GM23338 (cell line): ENCODE data around the gene VILL. TPM values are rescaled to one million over a fixed set of nuclear protein-coding genes. Genes with fewer than 3 reads are reported as not detected.
"Not testable (repeated sequence)": the region's sequence is repeated elsewhere in the genome, so short reads cannot be mapped to it uniquely, and the experiment has no call there.

ENCODE experiments used
- ATAC-seq: fragments of 200-7000 bp; cut with Tn5 transposase; 3 replicates; pipeline ENCODE4 v1.9.1; 2020
- DNase-seq: peaks from one replicate; pipeline ENCODE4 v3.0.0-alpha.2; 2015; ENCODE audit warnings: low spot score
- H2AFZ ChIP-seq: fragments of 200-600 bp; sonication (generic); 2 replicates; pipeline ENCODE4 v1.8.0; 2016; ENCODE audit warnings: antibody characterized with exemption, mild to moderate bottlenecking, moderate library complexity
- H3F3A ChIP-seq: fragments of 200-600 bp; sonication (generic); replicated peaks from 2 replicates; pipeline ENCODE4 v1.8.0; 2017; ENCODE audit warnings: antibody characterized with exemption, mixed run types, low read depth
- H3K27ac ChIP-seq: fragments of 200-600 bp; sonication (generic); 2 replicates; pipeline ENCODE4 v1.6.1; 2016; ENCODE audit warnings: low read depth
- H3K27me3 ChIP-seq: fragments of 200-600 bp; sonication (generic); 2 replicates; pipeline ENCODE4 v1.8.0; 2016; ENCODE audit warnings: mild to moderate bottlenecking, mixed run types, moderate library complexity; ENCODE audit not compliant: insufficient read depth
- H3K36me3 ChIP-seq: fragments of 200-600 bp; sonication (generic); 2 replicates; pipeline ENCODE4 v1.8.0; 2016; ENCODE audit warnings: mild to moderate bottlenecking; ENCODE audit not compliant: insufficient read depth
- H3K4me1 ChIP-seq: fragments of 200-600 bp; sonication (generic); 2 replicates; pipeline ENCODE4 v1.8.0; 2016; ENCODE audit warnings: mild to moderate bottlenecking, moderate library complexity; ENCODE audit not compliant: insufficient read depth
- H3K4me2 ChIP-seq: fragments of 200-600 bp; sonication (generic); 2 replicates; pipeline ENCODE4 v1.7.1; 2017; ENCODE audit warnings: mixed run types
- H3K4me3 ChIP-seq: fragments of 200-600 bp; sonication (generic); 2 replicates; pipeline ENCODE4 v1.6.1; 2016; ENCODE audit warnings: mixed run types
- H3K79me2 ChIP-seq: fragments of 200-600 bp; sonication (generic); replicated peaks from 2 replicates; pipeline ENCODE4 v1.8.0; 2017; ENCODE audit warnings: mild to moderate bottlenecking; ENCODE audit not compliant: insufficient read depth
- H3K9me2 ChIP-seq: fragments of 200-600 bp; sonication (generic); 2 replicates; pipeline ENCODE4 v1.8.0; 2017; ENCODE audit not compliant: insufficient read depth
- H4K20me1 ChIP-seq: fragments of 200-600 bp; sonication (generic); replicated peaks from 2 replicates; pipeline ENCODE4 v1.8.0; 2017; ENCODE audit warnings: mild to moderate bottlenecking; ENCODE audit not compliant: insufficient read depth
- H3K27ac Mint-ChIP-seq: 2 replicates; pipeline ENCODE4 v1.8.0; 2020; ENCODE audit warnings: inconsistent platforms, mild to moderate bottlenecking, moderate library complexity, mixed read lengths
- H3K27me3 Mint-ChIP-seq: 3 replicates; pipeline ENCODE4 v1.8.0; 2022; ENCODE audit warnings: low read depth, mild to moderate bottlenecking, moderate library complexity, mixed read lengths, inconsistent platforms; ENCODE audit not compliant: insufficient read depth, poor library complexity
- H3K36me3 Mint-ChIP-seq: 3 replicates; pipeline ENCODE4 v1.8.0; 2021; ENCODE audit warnings: low read depth, mild to moderate bottlenecking, inconsistent platforms, moderate library complexity, mixed read lengths
- H3K4me1 Mint-ChIP-seq: 3 replicates; pipeline ENCODE4 v1.8.0; 2020; ENCODE audit warnings: mild to moderate bottlenecking, inconsistent platforms, mixed read lengths
- H3K4me3 Mint-ChIP-seq: 3 replicates; pipeline ENCODE4 v1.8.0; 2021; ENCODE audit warnings: moderate library complexity, mild to moderate bottlenecking, inconsistent platforms, mixed read lengths
- H3K9me3 Mint-ChIP-seq: 3 replicates; pipeline ENCODE4 v1.8.0; 2020; ENCODE audit warnings: moderate library complexity, mild to moderate bottlenecking, inconsistent platforms, mixed read lengths
- CREB1 ChIP-seq: fragments of 250-450 bp; sonication (Bioruptor Pico); IDR thresholded peaks from 2 replicates; pipeline ENCODE4 v1.5.0; 2020; ENCODE audit warnings: low read depth, mild to moderate bottlenecking, moderate library complexity
- EZH2 ChIP-seq: fragments of 200-600 bp; sonication (generic); IDR thresholded peaks from one replicate; pipeline ENCODE4 v1.8.0; 2017; ENCODE audit warnings: antibody characterized with exemption, mild to moderate bottlenecking, low read depth; ENCODE audit not compliant: unreplicated experiment
- EZH2phosphoT487 ChIP-seq: fragments of 200-600 bp; sonication (generic); IDR thresholded peaks from one replicate; pipeline ENCODE4 v1.8.1; 2018; ENCODE audit warnings: antibody characterized with exemption; ENCODE audit not compliant: unreplicated experiment
- JUNB ChIP-seq: IDR thresholded peaks from one replicate; pipeline ENCODE4 v1.6.1; 2016; ENCODE audit warnings: antibody characterized with exemption; ENCODE audit not compliant: unreplicated experiment
- NANOG ChIP-seq: IDR thresholded peaks from 2 replicates; pipeline ENCODE4 v1.6.1; 2016; ENCODE audit warnings: antibody characterized with exemption, borderline replicate concordance
- POLR2AphosphoS5 ChIP-seq: IDR thresholded peaks from 2 replicates; pipeline ENCODE4 v1.6.1; 2016; ENCODE audit warnings: antibody characterized with exemption, low read depth
- ZNF114 ChIP-seq: fragments of 250-450 bp; sonication (Bioruptor Pico); IDR thresholded peaks from 2 replicates; pipeline ENCODE4 v1.5.0; 2020; ENCODE audit warnings: mild to moderate bottlenecking, moderate library complexity
- ZNF331 ChIP-seq: fragments of 250-450 bp; sonication (Bioruptor Pico); IDR thresholded peaks from 2 replicates; pipeline ENCODE4 v1.5.0; 2020; ENCODE audit warnings: low read depth, mild to moderate bottlenecking, moderate library complexity
- polyA plus RNA-seq: library from polyadenylated mRNA; unstranded; fragments of >200 nt; fragmentation: Nextera tagmentation; extraction: Ambion mirVana; gene quantifications from 2 replicates; pipeline ENCODE4 v1.2.1, GENCODE V29; 2016
- total RNA-seq: library from RNA; depleted of rRNA; stranded (reverse); fragments of >200 nt; shearing (Covaris generic); gene quantifications from 2 replicates; pipeline ENCODE4 v1.2.3, GENCODE V29; 2014
- TF ChIP-seq, protein P1 (sequence below): fragments of 250-450 bp; sonication (Bioruptor Pico); IDR thresholded peaks from 2 replicates; pipeline ENCODE4 v1.5.0; 2020; ENCODE audit warnings: mild to moderate bottlenecking, moderate library complexity
- TF ChIP-seq, protein P2 (sequence below): IDR thresholded peaks from one replicate; pipeline ENCODE4 v1.6.1; 2018; ENCODE audit warnings: antibody characterized with exemption; ENCODE audit not compliant: unreplicated experiment

Gene VILL
- total and polyA plus RNA-seq, 2 experiments from 2014 or later, result 2.7 to 9.8 TPM

DNA sequence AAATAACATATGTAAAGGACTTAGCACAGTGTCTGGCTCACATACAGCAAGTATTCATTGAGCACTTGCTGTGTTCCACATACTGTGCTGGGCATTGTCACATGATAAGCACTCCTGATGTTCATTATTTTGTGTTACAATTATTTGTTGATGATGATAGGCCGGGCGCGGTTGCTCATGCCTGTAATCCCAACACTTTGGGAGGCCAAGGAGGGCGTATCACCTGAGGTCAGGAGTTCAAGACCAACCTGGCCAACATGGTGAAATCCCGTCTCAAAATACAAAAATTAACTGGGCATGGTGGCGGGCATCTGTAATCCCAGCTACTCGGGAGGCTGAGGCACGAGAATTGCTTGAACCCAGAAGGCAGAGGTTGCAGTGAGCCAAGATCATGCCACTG is 18.5 kb upstream of the VILL start:
- H3K27ac Mint-ChIP-seq, H3K4me3 ChIP-seq, H3K27ac ChIP-seq, H3K27me3 ChIP-seq, H3F3A ChIP-seq, ATAC-seq, H3K79me2 ChIP-seq, H3K27me3 Mint-ChIP-seq, H3K9me2 ChIP-seq, H3K4me3 Mint-ChIP-seq, H3K4me2 ChIP-seq, H3K4me1 ChIP-seq, DNase-seq, H4K20me1 ChIP-seq, H3K9me3 Mint-ChIP-seq, H2AFZ ChIP-seq: not testable (repeated sequence)
- H3K36me3 ChIP-seq, result peaks cover 11% of the 10 kb centered on the region; the same call in 1 of the 2 replicates
- Mint-ChIP-seq H3K36me3 (peaks cover 12% of the 10 kb centered on the region), H3K4me1 (peaks cover 33% of the 10 kb centered on the region)

DNA sequence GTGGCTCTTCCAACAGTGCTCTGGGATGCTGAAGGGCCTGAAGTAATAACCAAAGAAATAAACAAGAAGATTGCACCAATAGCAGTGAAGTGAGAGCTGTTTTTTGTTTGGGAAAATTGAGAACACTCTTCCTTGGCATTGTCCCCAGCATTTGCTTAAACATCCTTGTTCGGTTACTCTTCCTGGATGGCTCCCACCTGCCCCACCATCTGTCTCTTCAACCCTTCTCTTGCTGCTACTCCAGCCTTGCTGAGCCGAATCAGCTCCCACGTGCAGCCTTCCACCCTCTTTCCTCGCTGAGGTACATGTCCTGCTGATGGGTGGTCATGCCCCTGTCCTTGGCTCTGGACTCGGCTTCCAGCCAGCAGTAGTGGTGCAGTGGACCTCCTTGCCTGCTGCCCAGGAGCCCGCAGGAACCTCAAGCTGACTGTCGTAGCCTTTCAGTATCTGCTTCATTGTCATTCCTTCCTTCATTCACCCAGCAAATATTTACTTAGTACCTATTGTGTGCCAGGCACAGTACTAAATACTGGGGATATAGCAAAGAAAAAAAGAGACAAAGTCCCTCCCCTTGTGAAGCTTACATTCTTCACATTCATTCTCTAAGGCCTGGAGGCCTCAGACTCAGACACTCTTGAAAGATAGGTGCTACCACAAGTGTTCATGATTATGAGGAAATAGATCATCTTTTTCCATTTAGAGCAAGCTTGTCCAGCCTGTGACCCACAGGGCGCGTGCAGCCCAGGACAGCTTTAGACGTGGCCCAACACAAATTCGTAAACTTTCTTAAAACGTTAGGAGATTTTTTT is 17.1 kb upstream of the VILL start:
- H3K4me3 Mint-ChIP-seq, result no peak overlapping the region
- H3K4me1 Mint-ChIP-seq, result peaks cover 25% of the 10 kb centered on the region
- H3K9me2 ChIP-seq, result no peaks in the 10 kb centered on the region
- 0 out of 2 replicates have a peak, but pooled peaks cover 3% of the 10 kb centered on the region for H3K4me1 ChIP-seq
- H3K27me3 ChIP-seq, result no peaks in the 10 kb centered on the region
- no peaks in the 10 kb centered on the region for H3K9me3 Mint-ChIP-seq
- no peak overlapping the region for H3K27ac Mint-ChIP-seq
- H3K4me3 ChIP-seq, result no peak overlapping the region
- H3K27me3 Mint-ChIP-seq, result peaks cover 2% of the 10 kb centered on the region
- H3K36me3 Mint-ChIP-seq, result peaks cover 15% of the 10 kb centered on the region
- no peak for ATAC-seq
- H3K36me3 ChIP-seq, result peaks cover 11% of the 10 kb centered on the region; the same call in 1 of the 2 replicates
- H3K27ac ChIP-seq, result peak overlapping the region; percentile 59; the same call in 1 of the 2 replicates
- DNase-seq, result peak; percentile 47
- H3F3A ChIP-seq, result no peaks in the 10 kb centered on the region
- H3K4me2 ChIP-seq, result no peak overlapping the region
- peaks cover 2% of the 10 kb centered on the region; the same call in 1 of the 2 replicates for H4K20me1 ChIP-seq
- no peaks in the 10 kb centered on the region for H3K79me2 ChIP-seq
- H2AFZ ChIP-seq, result no peak overlapping the region
- TF ChIP-seq, protein P1, sequence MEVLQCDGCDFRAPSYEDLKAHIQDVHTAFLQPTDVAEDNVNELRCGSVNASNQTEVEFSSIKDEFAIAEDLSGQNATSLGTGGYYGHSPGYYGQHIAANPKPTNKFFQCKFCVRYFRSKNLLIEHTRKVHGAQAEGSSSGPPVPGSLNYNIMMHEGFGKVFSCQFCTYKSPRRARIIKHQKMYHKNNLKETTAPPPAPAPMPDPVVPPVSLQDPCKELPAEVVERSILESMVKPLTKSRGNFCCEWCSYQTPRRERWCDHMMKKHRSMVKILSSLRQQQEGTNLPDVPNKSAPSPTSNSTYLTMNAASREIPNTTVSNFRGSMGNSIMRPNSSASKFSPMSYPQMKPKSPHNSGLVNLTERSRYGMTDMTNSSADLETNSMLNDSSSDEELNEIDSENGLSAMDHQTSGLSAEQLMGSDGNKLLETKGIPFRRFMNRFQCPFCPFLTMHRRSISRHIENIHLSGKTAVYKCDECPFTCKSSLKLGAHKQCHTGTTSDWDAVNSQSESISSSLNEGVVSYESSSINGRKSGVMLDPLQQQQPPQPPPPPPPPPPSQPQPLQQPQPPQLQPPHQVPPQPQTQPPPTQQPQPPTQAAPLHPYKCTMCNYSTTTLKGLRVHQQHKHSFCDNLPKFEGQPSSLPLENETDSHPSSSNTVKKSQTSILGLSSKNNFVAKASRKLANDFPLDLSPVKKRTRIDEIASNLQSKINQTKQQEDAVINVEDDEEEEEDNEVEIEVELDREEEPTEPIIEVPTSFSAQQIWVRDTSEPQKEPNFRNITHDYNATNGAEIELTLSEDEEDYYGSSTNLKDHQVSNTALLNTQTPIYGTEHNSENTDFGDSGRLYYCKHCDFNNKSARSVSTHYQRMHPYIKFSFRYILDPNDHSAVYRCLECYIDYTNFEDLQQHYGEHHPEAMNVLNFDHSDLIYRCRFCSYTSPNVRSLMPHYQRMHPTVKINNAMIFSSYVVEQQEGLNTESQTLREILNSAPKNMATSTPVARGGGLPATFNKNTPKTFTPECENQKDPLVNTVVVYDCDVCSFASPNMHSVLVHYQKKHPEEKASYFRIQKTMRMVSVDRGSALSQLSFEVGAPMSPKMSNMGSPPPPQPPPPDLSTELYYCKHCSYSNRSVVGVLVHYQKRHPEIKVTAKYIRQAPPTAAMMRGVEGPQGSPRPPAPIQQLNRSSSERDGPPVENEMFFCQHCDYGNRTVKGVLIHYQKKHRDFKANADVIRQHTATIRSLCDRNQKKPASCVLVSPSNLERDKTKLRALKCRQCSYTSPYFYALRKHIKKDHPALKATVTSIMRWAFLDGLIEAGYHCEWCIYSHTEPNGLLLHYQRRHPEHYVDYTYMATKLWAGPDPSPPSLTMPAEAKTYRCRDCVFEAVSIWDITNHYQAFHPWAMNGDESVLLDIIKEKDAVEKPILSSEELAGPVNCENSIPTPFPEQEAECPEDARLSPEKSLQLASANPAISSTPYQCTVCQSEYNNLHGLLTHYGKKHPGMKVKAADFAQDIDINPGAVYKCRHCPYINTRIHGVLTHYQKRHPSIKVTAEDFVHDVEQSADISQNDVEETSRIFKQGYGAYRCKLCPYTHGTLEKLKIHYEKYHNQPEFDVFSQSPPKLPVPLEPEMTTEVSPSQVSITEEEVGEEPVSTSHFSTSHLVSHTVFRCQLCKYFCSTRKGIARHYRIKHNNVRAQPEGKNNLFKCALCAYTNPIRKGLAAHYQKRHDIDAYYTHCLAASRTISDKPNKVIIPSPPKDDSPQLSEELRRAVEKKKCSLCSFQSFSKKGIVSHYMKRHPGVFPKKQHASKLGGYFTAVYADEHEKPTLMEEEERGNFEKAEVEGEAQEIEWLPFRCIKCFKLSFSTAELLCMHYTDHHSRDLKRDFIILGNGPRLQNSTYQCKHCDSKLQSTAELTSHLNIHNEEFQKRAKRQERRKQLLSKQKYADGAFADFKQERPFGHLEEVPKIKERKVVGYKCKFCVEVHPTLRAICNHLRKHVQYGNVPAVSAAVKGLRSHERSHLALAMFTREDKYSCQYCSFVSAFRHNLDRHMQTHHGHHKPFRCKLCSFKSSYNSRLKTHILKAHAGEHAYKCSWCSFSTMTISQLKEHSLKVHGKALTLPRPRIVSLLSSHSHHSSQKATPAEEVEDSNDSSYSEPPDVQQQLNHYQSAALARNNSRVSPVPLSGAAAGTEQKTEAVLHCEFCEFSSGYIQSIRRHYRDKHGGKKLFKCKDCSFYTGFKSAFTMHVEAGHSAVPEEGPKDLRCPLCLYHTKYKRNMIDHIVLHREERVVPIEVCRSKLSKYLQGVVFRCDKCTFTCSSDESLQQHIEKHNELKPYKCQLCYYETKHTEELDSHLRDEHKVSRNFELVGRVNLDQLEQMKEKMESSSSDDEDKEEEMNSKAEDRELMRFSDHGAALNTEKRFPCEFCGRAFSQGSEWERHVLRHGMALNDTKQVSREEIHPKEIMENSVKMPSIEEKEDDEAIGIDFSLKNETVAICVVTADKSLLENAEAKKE (CRISPR knock-in tag), result no peak
- TF ChIP-seq, protein P2, sequence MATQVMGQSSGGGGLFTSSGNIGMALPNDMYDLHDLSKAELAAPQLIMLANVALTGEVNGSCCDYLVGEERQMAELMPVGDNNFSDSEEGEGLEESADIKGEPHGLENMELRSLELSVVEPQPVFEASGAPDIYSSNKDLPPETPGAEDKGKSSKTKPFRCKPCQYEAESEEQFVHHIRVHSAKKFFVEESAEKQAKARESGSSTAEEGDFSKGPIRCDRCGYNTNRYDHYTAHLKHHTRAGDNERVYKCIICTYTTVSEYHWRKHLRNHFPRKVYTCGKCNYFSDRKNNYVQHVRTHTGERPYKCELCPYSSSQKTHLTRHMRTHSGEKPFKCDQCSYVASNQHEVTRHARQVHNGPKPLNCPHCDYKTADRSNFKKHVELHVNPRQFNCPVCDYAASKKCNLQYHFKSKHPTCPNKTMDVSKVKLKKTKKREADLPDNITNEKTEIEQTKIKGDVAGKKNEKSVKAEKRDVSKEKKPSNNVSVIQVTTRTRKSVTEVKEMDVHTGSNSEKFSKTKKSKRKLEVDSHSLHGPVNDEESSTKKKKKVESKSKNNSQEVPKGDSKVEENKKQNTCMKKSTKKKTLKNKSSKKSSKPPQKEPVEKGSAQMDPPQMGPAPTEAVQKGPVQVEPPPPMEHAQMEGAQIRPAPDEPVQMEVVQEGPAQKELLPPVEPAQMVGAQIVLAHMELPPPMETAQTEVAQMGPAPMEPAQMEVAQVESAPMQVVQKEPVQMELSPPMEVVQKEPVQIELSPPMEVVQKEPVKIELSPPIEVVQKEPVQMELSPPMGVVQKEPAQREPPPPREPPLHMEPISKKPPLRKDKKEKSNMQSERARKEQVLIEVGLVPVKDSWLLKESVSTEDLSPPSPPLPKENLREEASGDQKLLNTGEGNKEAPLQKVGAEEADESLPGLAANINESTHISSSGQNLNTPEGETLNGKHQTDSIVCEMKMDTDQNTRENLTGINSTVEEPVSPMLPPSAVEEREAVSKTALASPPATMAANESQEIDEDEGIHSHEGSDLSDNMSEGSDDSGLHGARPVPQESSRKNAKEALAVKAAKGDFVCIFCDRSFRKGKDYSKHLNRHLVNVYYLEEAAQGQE, result no peak
- TF ChIP-seq JUNB (no peak), NANOG (no peak), EZH2phosphoT487 (no peak), EZH2 (no peak), POLR2AphosphoS5 (no peak), ZNF114 (CRISPR knock-in tag) (no peak), CREB1 (no peak), ZNF331 (CRISPR knock-in tag) (no peak)
